ENCODE measurements around the gene SLC15A1.

The SLC15A1 gene, protein sequence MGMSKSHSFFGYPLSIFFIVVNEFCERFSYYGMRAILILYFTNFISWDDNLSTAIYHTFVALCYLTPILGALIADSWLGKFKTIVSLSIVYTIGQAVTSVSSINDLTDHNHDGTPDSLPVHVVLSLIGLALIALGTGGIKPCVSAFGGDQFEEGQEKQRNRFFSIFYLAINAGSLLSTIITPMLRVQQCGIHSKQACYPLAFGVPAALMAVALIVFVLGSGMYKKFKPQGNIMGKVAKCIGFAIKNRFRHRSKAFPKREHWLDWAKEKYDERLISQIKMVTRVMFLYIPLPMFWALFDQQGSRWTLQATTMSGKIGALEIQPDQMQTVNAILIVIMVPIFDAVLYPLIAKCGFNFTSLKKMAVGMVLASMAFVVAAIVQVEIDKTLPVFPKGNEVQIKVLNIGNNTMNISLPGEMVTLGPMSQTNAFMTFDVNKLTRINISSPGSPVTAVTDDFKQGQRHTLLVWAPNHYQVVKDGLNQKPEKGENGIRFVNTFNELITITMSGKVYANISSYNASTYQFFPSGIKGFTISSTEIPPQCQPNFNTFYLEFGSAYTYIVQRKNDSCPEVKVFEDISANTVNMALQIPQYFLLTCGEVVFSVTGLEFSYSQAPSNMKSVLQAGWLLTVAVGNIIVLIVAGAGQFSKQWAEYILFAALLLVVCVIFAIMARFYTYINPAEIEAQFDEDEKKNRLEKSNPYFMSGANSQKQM

DNA sequence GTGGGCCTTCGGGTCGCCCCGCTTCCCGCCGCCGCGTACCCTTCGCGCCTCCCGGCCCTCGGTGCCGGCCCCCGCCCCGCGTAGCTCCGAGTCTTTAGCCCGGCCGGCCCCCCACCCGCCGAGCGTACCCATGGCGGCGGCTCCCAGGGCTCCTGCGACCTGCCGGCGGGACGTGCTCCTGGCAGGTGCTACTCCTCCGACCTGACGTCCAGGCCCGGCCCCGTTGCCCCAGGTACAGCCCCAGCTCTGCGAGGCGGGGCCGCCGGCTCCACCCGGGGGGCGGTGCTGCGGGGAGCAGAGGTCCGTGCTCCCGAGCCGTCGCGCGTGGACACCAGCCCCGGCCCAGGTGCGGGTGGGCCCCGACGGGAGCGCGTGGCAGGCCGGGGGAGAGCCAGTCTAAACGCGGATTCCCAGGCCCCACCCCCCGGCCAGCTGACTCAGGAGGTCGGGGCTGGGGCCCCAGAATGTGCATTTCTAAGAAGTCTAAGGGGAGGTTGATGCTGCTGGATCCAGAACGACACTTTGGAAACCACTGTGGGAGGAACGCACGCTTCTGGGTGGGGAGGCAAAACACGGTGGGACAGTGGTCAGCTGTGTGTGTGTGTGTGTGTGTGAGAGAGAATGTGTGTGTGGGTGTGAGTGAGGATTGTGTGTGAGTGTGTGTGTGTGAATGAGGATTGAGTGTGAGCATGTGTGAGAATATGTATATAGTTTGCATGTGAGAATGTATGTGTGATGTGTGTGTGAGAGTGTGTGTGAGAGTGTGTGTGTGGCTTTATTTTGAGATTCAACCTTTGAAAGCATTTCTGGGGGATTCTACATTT lies at the start of gene SLC15A1:
Gene SLC15A1 (minus strand): TSS at position 206 of the 824 bp plus-strand sequence. CDS start 74 bp downstream, at position 132.
- no peak for DNase-seq (ENCODE audit: low spot score)

DNA sequence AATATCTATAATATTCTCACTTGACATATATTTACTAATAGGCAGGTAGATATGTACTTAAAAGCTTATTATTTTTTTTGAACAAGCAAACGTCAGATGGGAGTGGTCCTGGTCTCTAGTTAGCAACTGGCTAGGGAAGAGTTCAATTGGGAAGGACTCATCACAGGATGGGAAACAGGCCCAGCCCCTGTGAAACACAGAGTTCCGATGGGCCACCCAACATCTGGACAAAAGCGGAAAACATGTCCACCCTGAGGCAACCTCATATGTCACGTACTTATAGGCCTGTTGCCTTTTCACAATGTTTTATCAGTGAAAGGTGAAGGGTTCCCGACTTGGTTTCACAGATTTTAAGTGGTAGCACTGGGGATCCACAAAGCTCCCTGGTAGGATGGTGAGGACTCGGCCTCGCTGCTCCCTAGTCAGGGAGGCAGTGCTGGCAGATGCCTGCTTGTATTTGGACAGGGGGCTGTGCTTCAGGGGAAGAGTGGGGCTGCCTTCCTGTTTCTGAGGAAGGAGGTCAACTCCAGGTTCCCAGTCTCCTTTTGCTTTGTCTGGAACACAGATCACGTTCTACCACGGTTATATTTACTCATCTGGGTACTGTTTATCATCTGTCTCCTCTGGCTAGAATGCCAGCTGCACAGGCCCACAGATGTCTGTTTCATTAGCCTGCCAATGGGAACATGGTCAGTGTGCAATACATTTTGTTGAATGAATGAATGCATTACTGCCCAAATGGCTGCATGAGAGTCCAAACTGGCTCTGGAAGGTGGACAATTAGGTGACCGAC lies 49.4 kb upstream of the SLC15A1 start:
- no peak for DNase-seq (ENCODE audit: low spot score)

DNA sequence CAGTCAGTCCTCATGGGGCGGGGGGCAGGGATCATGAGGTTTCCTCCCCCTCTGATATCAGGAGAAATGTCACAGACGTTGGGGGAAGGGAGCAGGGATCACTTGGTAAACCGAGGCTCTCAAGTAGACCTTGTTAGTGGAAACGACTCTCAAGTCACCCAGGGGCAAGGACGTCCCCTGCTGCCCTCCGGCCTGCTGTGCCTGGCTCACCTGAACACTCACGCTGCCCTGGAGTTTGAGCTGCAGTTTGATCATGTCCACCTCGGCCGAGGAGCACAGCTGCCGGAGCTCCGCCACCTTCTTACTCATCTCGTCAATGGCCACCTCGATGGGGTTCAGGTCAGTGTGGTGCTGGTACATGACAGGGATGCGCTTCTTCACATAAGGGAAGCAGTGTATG lies 47.6 kb upstream of the SLC15A1 start:
- no peak for DNase-seq (ENCODE audit: low spot score)

DNA sequence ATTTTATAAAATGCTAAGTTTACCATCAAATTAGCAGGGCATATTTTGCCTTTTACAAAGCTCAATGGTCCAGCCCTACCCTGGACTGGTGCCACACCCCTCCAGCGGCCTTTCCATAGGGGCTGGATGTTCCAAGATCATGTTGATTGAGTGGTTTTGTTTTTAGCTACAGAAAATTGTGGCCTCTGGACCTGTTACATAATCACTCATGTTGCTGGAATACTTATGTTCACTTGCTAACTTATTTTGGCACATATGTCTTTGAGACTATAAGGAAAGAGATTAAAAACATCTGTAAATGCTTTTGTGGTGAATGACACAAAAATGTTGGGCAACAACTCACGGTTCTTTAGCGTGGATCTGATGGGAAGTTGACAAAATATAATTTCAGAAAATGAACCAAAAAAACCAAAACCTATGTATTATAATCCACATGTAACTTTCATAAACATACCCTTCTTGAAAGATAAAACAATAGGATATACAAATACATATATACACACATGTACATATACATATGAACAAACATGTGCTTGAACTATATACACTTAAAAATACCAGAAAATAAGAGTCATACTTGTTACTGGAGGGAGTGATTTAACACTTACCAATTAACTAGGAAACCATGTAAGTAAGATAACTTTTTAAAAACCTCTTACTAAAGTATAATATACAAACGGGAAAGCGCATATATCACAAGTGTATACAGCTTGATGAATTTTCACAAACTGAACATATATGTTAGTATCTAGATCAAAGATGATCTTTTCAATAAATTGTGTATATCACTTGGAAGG lies 46.6 kb upstream of the SLC15A1 start:
- DNase-seq (ENCODE audit: low spot score): no peak

DNA sequence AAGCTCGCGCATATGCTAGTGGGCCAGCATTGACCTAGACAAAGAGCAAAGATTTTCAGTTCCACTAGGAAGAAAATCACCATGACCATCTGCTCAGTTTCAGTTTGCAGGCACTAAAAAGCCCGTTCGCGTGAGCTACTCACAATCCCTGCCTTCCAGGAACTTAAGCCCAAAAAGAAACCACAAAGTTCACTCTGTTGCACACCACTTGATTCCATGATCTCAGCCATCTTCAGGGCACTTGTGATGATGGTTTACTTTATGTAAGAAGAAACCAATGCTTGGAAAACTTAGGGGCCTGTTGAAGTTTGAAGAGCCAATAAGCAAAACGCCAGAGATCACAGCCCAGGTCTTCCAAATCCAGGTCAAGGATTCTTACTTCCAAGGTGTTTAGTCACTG lies 45.0 kb upstream of the SLC15A1 start:
- no peak for DNase-seq (ENCODE audit: low spot score)

DNA sequence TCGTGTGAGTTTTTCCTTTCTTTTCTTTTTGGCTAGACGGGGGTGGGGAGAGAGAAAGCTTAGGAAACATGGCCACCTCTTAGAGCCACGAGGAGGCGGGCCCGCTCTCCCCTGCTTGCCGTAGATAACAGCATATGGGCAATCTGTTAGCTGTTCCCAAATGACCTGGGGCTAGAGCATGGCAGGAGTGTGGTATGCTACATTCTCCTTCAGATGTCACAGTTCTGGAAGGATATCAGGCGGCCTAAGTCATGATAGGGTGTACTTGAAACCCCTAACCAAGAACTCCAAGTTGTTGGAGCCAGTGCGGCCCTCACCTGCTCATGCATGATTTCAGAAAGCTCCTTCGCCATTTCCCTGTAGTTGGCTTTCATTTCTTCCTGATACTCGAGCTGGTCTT lies 44.3 kb upstream of the SLC15A1 start:
- no peak for DNase-seq (ENCODE audit: low spot score)

DNA sequence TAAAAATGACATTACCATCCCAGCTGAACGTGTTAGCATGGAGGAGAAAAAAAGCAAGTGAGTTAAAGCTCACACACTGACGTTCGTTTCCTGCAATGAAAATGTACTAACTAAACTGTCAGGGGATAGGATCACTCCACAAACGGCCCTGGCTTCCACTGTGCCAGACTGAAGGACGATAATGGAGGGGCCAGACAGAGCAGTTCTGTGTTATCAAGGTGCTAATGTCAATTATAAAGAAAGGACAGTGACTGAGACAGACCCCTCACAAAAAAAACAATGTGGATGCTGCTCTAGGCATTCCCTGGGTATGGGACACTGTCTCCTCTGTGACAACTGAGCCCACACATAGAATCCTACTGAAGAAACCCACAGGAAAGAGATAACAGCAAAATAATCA lies 43.7 kb upstream of the SLC15A1 start:
- no peak for DNase-seq (ENCODE audit: low spot score)

DNA sequence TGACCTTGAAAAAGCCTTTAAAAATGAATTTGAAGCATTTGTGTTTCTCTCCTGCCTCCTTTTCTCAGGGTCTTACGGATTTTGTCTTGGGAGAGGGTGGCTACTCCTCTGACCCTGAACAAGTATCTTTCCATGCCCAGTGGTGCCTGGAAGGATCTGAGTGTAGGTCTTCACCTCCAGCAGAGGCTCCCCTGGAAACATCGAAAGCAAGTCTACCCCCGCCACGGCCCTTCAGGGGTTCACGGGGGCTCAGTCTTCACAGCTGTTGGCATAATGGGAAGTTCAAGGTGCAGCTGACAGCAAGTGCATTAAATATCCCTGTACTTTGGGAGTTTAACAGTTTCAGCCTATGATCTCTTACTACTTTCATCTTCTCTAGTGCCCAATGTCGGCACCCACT lies 42.7 kb upstream of the SLC15A1 start:
- no peak for DNase-seq (ENCODE audit: low spot score)

DNA sequence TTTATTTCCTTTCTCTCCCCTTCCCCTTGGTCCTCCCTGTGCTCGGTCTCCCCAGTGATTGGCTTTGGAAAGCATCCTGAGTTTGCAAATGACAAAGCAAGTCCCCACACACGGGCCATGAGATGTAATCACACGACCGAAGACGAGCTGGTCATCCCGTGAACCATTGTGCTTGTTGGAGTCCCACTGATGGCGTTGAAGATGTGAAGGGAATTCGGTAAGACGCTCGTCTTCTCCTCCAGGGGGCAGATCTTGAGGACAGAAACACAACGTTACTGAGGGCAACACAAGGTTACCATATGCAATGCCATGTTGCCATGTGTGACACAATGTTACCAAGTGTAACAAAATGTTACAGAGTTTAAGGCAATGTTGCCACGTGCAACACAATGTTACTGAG lies 42.0 kb upstream of the SLC15A1 start:
- DNase-seq (ENCODE audit: low spot score): no peak

DNA sequence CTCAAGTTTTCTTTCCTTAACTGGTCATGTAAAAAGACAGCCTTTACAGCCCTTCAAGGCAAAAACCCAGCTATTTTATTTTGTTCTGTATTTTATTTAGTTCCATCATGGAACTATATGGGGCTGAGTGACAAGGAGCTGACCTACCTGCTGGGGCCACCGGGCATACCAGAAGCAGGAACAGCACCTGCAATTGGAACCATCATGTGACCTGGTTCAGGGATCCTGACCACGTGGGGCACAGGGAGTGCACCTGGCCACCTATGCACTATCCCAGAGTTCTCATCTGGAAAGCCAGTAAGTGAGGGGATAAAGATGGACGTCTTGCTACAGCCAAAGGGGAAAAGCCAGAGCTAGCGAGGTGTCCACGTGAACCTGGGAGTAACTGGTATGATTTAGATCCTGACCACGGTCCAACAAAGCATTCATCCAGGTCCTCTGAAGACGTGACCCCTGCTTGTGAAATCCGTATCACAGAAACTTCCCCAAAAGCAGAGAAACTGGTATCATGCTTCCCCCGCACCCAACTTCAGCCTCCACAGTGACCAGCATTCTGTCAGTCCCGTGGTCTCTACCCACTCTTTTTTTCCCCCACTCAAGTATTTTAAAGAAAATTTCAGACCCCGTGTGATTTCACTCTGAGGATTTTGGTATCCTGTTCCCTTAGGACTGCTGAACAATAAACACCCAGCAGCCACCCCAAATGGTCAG lies 40.5 kb upstream of the SLC15A1 start:
- no peak for DNase-seq (ENCODE audit: low spot score)

DNA sequence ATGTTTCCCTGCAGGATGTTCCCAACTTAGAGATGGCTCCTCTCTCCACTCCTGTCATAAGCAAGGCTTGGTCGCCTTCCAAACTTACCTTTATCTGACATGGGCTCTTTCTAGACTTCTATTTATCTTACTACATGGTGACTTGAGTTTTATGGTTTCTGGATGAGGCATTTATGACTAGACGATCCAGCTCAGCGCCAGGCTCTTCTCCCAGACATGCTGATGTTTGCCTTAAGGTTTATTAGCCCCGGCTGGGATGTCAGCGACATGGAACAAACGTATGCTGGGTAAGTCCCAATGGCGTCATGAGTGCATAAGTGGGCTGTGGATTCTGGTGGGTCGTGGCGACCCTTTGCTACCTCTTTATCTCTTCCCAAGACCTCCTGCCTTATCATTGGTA lies 39.8 kb upstream of the SLC15A1 start:
- DNase-seq (ENCODE audit: low spot score): no peak

DNA sequence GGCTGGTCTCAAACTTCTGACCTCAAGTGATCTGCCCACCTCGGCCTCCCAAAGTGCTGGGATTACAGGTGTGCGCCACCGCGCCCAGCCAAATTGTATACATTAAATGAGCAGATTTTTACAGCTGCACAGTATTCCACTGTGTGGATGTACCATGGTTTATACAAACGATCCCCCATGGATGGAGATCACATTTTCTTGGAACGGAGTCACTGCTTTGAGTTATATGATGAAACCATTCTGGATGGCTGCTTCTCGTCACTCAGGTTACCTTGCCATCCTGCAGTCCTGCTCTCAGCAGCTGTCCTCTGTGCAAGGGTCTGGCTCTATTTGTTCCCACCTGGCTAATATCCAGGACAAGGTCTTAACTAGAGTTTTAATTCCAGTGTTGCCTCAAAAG lies 39.1 kb upstream of the SLC15A1 start:
- no peak for DNase-seq (ENCODE audit: low spot score)

DNA sequence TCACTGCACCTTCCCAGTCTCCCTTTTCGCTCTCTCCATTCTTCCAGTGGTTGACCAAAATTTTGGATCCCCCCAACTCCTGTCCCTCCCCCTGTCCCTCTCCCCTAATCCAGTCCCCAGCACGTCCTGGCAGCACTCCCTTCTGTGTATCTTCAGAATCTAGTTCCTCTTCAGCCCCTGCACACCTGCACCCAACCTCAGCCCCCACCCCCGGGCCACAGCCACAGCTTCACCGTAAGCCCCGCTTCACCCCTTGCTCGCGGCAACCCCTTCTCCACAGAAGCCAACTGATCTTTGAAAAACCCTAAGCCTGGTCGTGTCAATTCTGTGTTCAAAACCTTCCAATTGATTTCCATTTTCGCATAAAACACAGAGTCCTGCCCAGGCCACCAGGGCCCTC lies 35.5 kb upstream of the SLC15A1 start:
- no peak for DNase-seq (ENCODE audit: low spot score)

DNA sequence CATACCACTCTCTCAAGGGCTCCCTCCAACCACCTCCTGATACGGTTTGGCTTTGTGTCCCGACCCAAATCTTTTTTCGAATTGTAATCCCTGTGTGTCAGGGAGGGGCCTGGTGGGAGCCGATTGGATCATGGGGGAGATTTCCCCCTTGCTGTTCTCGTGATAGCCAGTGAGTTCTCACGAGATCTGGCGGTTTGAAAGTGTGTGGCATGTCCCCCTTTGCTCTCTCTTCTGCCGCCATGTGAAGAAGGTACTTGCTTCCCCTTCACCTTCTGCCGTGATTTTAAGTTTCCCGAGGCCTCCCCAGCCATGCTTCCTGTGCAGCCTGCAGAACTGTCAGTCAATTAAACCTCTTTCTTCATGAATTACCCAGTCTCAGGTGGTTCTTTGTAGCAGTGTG lies 34.7 kb upstream of the SLC15A1 start:
- DNase-seq (ENCODE audit: low spot score): no peak

DNA sequence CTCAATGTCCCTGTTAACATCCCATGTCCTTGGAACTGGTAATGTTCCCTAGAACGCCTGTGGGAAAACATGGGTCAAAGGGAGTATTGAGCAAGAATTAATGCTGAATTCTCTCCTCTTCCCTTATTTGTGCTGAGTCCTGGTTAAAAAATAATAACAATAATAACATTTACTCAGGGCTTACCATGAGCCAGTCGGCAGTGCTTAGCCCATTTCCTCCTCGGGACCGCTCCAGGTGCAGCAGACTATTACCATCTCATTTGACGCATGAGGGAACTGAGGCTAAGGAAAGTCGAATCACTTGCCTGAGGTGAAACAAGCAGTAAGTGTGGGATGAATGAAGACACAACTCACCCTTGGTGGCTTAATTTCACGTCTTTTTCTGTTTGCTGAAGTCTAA lies 33.6 kb upstream of the SLC15A1 start:
- DNase-seq (ENCODE audit: low spot score): no peak

DNA sequence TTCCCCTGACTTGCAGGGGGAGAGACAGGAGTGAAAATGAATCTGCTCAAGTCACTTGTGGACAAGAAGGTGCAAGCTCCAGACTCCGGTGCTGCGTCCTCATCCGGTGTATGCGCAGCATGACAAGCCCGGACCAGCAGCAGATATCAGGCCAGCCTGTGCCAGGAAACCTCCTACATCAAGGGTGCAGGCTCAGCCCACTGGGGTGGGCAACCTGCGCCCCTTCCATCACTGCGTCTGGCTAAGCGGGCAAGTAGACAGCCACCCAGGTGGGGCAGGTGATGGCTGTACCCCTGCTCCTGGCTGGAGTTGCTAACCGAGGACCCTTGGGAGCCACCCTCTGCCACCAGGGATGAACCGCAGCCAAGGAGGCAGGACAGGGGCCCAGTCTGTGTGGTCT lies 32.9 kb upstream of the SLC15A1 start:
- DNase-seq (ENCODE audit: low spot score): no peak

DNA sequence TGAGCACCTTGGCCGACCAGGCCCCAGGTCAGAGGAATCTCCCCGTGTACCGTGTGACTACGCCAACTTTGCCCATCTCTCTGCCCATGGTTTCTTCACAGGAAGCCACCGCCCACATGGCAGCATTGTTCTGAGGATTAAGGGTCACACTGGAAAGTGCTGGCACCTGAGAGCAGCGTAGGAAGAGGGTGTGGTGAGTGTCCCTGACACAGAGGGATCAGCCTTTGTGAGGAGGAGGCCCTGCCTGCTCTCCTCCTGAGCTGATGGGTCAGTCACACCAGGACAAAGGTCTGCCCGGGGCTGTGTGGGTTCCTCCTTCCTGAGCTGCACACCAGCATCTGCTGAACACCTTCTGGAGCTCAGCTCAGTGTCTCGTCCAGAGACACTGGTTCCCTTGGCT lies 32.2 kb upstream of the SLC15A1 start:
- peak; percentile 60 for DNase-seq (ENCODE audit: low spot score)

DNA sequence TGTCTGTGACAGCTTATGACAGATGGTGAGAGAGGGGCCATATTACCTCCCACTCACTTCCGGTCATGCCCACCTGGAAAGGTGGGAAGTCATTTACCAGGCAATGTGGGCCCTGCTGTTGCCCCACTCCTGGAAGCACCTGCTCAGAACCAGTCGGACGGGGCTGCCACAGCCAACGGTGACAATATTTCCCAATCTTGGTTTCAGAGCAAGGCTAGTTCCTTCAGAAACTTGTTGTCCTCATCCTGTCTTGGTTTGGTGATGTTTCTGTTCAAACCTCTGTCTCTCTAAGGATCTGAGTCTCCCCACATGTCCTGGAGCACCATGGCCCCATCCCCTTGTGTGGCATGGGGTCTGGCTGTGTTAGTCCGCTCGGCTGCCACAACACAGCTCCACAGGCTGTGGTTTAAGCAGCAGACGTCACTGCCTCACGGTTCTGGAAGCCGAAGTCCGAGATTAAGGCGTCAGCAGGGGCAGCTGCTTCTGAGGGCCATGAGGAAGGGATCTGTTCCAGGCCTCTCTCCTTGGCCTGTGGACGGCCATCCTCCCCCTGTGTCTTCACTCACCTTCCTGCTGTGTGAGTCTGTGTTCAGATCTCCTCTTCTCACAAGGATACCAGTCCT lies 31.5 kb upstream of the SLC15A1 start:
- DNase-seq (ENCODE audit: low spot score): no peak

DNA sequence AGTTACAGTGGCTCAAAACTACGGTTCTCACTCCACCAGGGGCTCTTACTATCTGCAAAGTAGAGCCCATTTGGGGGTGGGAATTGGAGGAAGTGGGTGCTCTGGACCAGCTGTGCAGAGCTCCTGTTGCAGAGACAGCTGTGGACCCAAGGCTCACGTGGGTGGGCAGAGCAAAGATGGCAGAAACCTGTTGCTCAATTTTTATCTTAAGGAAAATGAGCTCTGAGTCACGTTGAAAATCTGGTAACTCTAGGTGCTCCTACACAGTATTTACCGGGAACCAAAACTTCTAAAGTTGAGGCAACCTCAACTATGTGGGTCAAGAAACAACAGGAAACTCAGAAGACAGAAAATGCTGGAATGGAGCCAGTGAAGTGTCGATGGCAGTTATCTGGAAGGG lies 30.2 kb upstream of the SLC15A1 start:
- no peak for DNase-seq (ENCODE audit: low spot score)

DNA sequence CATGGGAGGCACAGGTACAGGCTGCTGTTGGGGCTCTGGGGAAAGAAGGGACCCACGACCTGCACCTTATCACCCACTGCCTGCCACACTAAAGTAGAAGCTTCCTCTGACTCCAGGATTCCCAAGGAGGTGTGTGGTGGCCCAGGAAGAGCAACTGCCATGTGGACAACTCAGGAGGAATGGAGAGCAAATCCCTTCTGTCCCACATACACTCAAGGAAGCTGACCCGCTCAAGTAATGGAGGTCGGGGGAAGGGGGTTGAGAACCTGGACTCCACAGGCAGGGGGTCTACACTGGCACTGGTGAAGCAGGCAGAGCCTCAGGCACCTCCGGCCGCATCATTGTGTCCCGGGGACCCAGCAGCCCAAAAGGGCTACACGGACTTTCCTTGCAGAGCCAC lies 29.4 kb upstream of the SLC15A1 start:
- DNase-seq (ENCODE audit: low spot score): no peak

Measured in SW480 (cell line).